Mammary epithelial cell (primary cell): ENCODE results near the gene LGALS14.

ENCODE experiments used
- CTCF ChIP-seq, 2 donors: IDR thresholded peaks in 1 of 2; conservative IDR thresholded peaks in 1 of 2; 2 replicates each; pipeline ENCODE4 v1.5.1; 2011 to 2012; ENCODE audit warnings: inconsistent platforms in 2 of 2, low read length in 2 of 2, mild to moderate bottlenecking in 2 of 2, control low read depth in 1 of 2, low read depth in 1 of 2; ENCODE audit not compliant: insufficient read depth in 1 of 2; ENCODE audit errors: extremely low read depth in 1 of 2
- EZH2 ChIP-seq: IDR thresholded peaks from 2 replicates; pipeline ENCODE4 v1.6.1; 2012; ENCODE audit warnings: low read length, inconsistent platforms, borderline replicate concordance

- no peak for TF ChIP-seq EZH2
- no peak for TF ChIP-seq CTCF (conservative IDR thresholded peaks at IDR 0.05 in 1 of 2, IDR thresholded peaks at IDR 0.05 in 1 of 2; ENCODE audit: extremely low read depth in 1 of 2, insufficient read depth in 1 of 2, low read depth in 1 of 2, low read length in 2 of 2)
Observed at GRCh38 chr19:39752390-39752789, 48.1 kb downstream of the LGALS14 start.
